ENCODE data around the gene PRRT1.

DNA sequence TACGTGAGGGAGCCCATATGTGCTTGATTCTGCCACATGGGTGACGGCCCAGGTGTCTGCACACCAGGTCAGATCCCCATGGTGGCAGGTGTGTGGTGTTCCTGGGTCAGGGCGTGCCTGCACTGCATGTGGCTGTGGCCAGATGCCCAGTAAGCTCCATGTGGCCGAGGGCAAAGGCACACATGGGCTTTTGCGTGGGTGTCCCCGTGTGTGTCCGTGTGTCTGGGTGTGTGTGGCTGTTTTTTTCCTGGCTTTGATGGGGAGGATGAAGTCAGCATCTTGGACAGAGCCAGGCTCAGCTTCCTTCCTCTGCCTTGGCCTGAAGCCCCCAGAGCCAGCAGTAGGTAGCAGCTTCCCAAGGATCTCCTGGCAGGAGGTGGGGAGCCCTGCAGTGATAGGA is 41.1 kb downstream of the PRRT1 start:
- TF ChIP-seq, protein P1, sequence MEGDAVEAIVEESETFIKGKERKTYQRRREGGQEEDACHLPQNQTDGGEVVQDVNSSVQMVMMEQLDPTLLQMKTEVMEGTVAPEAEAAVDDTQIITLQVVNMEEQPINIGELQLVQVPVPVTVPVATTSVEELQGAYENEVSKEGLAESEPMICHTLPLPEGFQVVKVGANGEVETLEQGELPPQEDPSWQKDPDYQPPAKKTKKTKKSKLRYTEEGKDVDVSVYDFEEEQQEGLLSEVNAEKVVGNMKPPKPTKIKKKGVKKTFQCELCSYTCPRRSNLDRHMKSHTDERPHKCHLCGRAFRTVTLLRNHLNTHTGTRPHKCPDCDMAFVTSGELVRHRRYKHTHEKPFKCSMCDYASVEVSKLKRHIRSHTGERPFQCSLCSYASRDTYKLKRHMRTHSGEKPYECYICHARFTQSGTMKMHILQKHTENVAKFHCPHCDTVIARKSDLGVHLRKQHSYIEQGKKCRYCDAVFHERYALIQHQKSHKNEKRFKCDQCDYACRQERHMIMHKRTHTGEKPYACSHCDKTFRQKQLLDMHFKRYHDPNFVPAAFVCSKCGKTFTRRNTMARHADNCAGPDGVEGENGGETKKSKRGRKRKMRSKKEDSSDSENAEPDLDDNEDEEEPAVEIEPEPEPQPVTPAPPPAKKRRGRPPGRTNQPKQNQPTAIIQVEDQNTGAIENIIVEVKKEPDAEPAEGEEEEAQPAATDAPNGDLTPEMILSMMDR (IDR thresholded peaks at IDR 0.05) = no peak
- no peak for TF ChIP-seq POLR2A (IDR thresholded peaks at IDR 0.05)

Measured in thyroid gland (tissue), 4 donors.